Prostate gland (tissue), 2 donors: ENCODE results near the gene SORT1.

Experiments
- POLR2A ChIP-seq: fragments of 450-650 bp; IDR thresholded peaks from one replicate; pipeline ENCODE4 v1.6.1; 2016; ENCODE audit warnings: antibody characterized with exemption, mild to moderate bottlenecking
- POLR2AphosphoS5 ChIP-seq: sonication (generic); formaldehyde crosslinking; IDR thresholded peaks from one replicate; pipeline ENCODE4 v1.6.1; 2017; ENCODE audit warnings: antibody characterized with exemption
- TF ChIP-seq, protein P1 (sequence below), 4 experiments: fragments of 200-600 bp in 2 of 4; fragments of 450-650 bp in 2 of 4; sonication (generic) in 2 of 4; IDR thresholded peaks; 1 replicate in 3 of 4; 2 replicates in 1 of 4; pipeline ENCODE4 v1.5.1; 2016 to 2019; ENCODE audit warnings: antibody characterized with exemption in 4 of 4, mild to moderate bottlenecking in 2 of 4, moderate library complexity in 2 of 4

DNA sequence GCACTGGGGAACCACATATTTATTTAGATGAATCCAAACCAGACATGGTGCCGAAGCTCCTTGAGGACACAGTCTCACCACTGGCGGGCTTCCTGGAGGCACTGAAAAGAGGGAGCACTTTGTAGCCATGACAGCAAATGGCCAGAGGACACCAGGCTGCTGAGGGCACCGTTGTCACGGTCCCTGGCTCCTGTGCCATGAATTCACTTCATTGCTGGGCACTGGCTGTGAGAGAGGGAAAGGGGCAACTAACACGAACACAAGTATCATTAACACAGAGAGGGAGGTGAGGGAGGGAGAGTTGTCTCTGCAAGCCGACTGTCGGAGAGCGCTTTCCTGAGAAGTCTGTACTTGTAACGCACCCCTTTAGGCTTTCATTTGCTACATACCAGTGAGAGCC, 105.4 kb downstream of the SORT1 start:
- TF ChIP-seq POLR2A (no peak), POLR2AphosphoS5 (no peak)
- TF ChIP-seq, protein P1, sequence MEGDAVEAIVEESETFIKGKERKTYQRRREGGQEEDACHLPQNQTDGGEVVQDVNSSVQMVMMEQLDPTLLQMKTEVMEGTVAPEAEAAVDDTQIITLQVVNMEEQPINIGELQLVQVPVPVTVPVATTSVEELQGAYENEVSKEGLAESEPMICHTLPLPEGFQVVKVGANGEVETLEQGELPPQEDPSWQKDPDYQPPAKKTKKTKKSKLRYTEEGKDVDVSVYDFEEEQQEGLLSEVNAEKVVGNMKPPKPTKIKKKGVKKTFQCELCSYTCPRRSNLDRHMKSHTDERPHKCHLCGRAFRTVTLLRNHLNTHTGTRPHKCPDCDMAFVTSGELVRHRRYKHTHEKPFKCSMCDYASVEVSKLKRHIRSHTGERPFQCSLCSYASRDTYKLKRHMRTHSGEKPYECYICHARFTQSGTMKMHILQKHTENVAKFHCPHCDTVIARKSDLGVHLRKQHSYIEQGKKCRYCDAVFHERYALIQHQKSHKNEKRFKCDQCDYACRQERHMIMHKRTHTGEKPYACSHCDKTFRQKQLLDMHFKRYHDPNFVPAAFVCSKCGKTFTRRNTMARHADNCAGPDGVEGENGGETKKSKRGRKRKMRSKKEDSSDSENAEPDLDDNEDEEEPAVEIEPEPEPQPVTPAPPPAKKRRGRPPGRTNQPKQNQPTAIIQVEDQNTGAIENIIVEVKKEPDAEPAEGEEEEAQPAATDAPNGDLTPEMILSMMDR (IDR thresholded peaks at IDR 0.05) = no peak
